MM.1S (cell line): ENCODE data around the gene PPP1R15A.

ENCODE experiments used
- CTCF ChIP-seq: fragments of 300-600 bp; sonication (generic); IDR thresholded peaks from 2 replicates; pipeline ENCODE4 v1.5.1; 2016; ENCODE audit warnings: antibody characterized with exemption, low read length, mixed read lengths
- EZH2 ChIP-seq: fragments of 300-600 bp; sonication (generic); optimal IDR thresholded peaks from 2 replicates; pipeline ENCODE3; 2017; ENCODE audit warnings: low read depth, mild to moderate bottlenecking, antibody characterized with exemption, low read length, mixed read lengths

GRCh38 chr19:48835734-48836088, 36.5 kb upstream of the PPP1R15A start:
- TF ChIP-seq EZH2 (no peak), CTCF (peak; percentile 91)
